HepG2 (cell line): ENCODE results near the gene RMI2. TPM values are rescaled to one million over a fixed set of nuclear protein-coding genes. Genes with fewer than 3 reads are reported as not detected.
A peak's percentile ranks its signal among the peaks of the same experiment; 100 is the strongest.

Source experiments
- ATAC-seq: fragments of 200-7000 bp; cut with Tn5 transposase; 3 replicates; pipeline ENCODE4 v1.9.1; 2020; ENCODE audit warnings: mild to moderate bottlenecking, moderate library complexity
- BruUV-seq: library from RNA; stranded (reverse); fragments of 400-500 nt; replicated peaks from 2 replicates; lab custom pipeline; 2021; lab: Mats Ljungman, UMichigan
- CTCF ChIA-PET: fragments of 300-600 bp; formaldehyde crosslinking; extraction: SDS; loops from one replicate; lab custom pipeline; 2021; ENCODE audit warnings: low total read pairs, inconsistent platforms, low intra/inter-chr PET ratio; lab: Yijun Ruan, JAX
- POLR2A ChIA-PET: fragments of 350-600 bp; sonication (Branson Sonifier 250); formaldehyde crosslinking; loops from one replicate; lab custom pipeline; 2020; ENCODE audit warnings: antibody characterized with exemption, inconsistent platforms; lab: Yijun Ruan, JAX
- DNase-seq: peaks from one replicate; pipeline ENCODE4 v3.0.0-alpha.2; 2015; ENCODE audit warnings: low spot score
- FAIRE-seq: peaks from 3 replicates; lab custom pipeline; 2011; peaks lifted over from hg19 to GRCh38; lab: Jason Lieb, UNC
- H2AFZ ChIP-seq: one replicate; pipeline ENCODE4 v1.6.1; 2011; ENCODE audit warnings: low read length, inconsistent platforms
- H3K27ac ChIP-seq: fragments of 300-600 bp; 3 replicates; pipeline ENCODE4 v1.8.0; 2011; ENCODE audit warnings: mixed run types, mild to moderate bottlenecking, mixed read lengths, low read length, inconsistent platforms; ENCODE audit not compliant: insufficient read depth; ENCODE audit errors: extremely low read length
- H3K27me3 ChIP-seq, 2 experiments: fragments of 200-600 bp in 1 of 2; 2 replicates in 1 of 2; 3 replicates in 1 of 2; pipeline versions ENCODE4 v1.6.0 to v1.8.0; 2011; ENCODE audit warnings: low read length in 2 of 2, mild to moderate bottlenecking in 2 of 2, moderate library complexity in 2 of 2, inconsistent platforms in 1 of 2; ENCODE audit not compliant: insufficient read depth in 2 of 2, control insufficient read depth in 1 of 2
- H3K36me3 ChIP-seq, 2 experiments: fragments of 200-600 bp in 1 of 2; replicated peaks in 1 of 2; 2 replicates in 1 of 2; 3 replicates in 1 of 2; pipeline versions ENCODE4 v1.5.1 to v1.8.0; 2011; ENCODE audit warnings: low read length in 2 of 2, inconsistent platforms in 1 of 2; ENCODE audit not compliant: insufficient read depth in 2 of 2, control insufficient read depth in 1 of 2
- H3K4me1 ChIP-seq: 2 replicates; pipeline ENCODE4 v1.5.1; 2012; ENCODE audit warnings: low read length, inconsistent platforms; ENCODE audit not compliant: insufficient read depth
- H3K4me2 ChIP-seq: 2 replicates; pipeline ENCODE4 v1.6.0; 2011; ENCODE audit warnings: low read depth, low read length, inconsistent platforms
- H3K4me3 ChIP-seq, 3 experiments: fragments of 200-600 bp in 1 of 3; sonication (generic), shearing (Covaris generic) in 1 of 3; replicated peaks in 1 of 3; 2 replicates each; pipeline ENCODE4 v1.5.1; 2011 to 2016; ENCODE audit warnings: low read length in 3 of 3, inconsistent platforms in 2 of 3, low read depth in 2 of 3, mild to moderate bottlenecking in 2 of 3, control low read depth in 1 of 3, mixed read lengths in 1 of 3; ENCODE audit not compliant: insufficient read depth in 1 of 3
- H3K79me2 ChIP-seq: one replicate; pipeline ENCODE4 v1.6.1; 2011; ENCODE audit warnings: low read length, inconsistent platforms; ENCODE audit not compliant: insufficient read depth
- H3K9ac ChIP-seq: 2 replicates; pipeline ENCODE4 v1.6.0; 2011; ENCODE audit warnings: mild to moderate bottlenecking, low read depth, low read length, inconsistent platforms; ENCODE audit not compliant: insufficient read depth
- H3K9me3 ChIP-seq: 2 replicates; pipeline ENCODE4 v1.5.1; 2012; ENCODE audit warnings: mild to moderate bottlenecking, low read length
- H4K20me1 ChIP-seq: 2 replicates; pipeline ENCODE4 v1.6.0; 2011; ENCODE audit warnings: inconsistent platforms, mild to moderate bottlenecking, low read length, moderate library complexity; ENCODE audit not compliant: insufficient read depth
- BCLAF1 ChIP-seq: fragments of 450-650 bp; IDR thresholded peaks from 2 replicates; pipeline ENCODE4 v1.6.1; 2017; ENCODE audit warnings: mild to moderate bottlenecking
- CEBPB ChIP-seq: IDR thresholded peaks from 2 replicates; pipeline ENCODE4 v1.6.1; 2011; ENCODE audit warnings: low read depth, low read length, improper control_type of control experiment, borderline replicate concordance
- EZH2 ChIP-seq: conservative IDR thresholded peaks from 2 replicates; pipeline ENCODE4 v1.6.1; 2012; ENCODE audit warnings: mild to moderate bottlenecking, low read depth, low read length, moderate library complexity
- HMGXB3 ChIP-seq: sonication (generic); formaldehyde crosslinking; IDR thresholded peaks from 2 replicates; pipeline ENCODE4 v1.4.0; 2020; ENCODE audit warnings: missing genetic modification reagents, borderline replicate concordance
- HNF4G ChIP-seq, 2 experiments: sonication (generic) in 1 of 2; formaldehyde crosslinking in 1 of 2; IDR thresholded peaks; 2 replicates each; pipeline versions ENCODE4 v1.4.0 to v1.6.1; 2011 to 2020; ENCODE audit warnings: borderline replicate concordance in 2 of 2, low read depth in 2 of 2, mild to moderate bottlenecking in 2 of 2, low read length in 1 of 2, missing genetic modification reagents in 1 of 2, moderate library complexity in 1 of 2
- KAT2B ChIP-seq: fragments of 150-350 bp; IDR thresholded peaks from 2 replicates; pipeline ENCODE4 v1.6.1; 2014; ENCODE audit warnings: low read depth, low read length, borderline replicate concordance
- LCORL ChIP-seq, 2 experiments: fragments of 450-650 bp in 1 of 2; sonication (generic) in 1 of 2; formaldehyde crosslinking in 1 of 2; IDR thresholded peaks; 2 replicates each; pipeline versions ENCODE4 v1.5.0 to v1.6.1; 2017 to 2020; ENCODE audit warnings: antibody characterized with exemption in 1 of 2, missing genetic modification reagents in 1 of 2
- NFATC3 ChIP-seq: sonication (generic); formaldehyde crosslinking; IDR thresholded peaks from 2 replicates; pipeline ENCODE4 v1.5.1; 2020; ENCODE audit warnings: mild to moderate bottlenecking, missing genetic modification reagents
- THAP7 ChIP-seq: sonication (generic); formaldehyde crosslinking; IDR thresholded peaks from 2 replicates; pipeline ENCODE4 v1.8.1; 2023; ENCODE audit warnings: mild to moderate bottlenecking, missing genetic modification reagents
- ZBTB10 ChIP-seq: sonication (generic); formaldehyde crosslinking; IDR thresholded peaks from 2 replicates; pipeline ENCODE4 v1.4.0; 2020; ENCODE audit warnings: missing genetic modification reagents, borderline replicate concordance
- ZFP36L2 ChIP-seq: sonication (generic); formaldehyde crosslinking; IDR thresholded peaks from 2 replicates; pipeline ENCODE4 v1.4.0; 2020; ENCODE audit warnings: missing genetic modification reagents
- ZNF720 ChIP-seq: sonication (generic); formaldehyde crosslinking; IDR thresholded peaks from 2 replicates; pipeline ENCODE4 v1.4.0; 2020; ENCODE audit warnings: missing genetic modification reagents
- ZNF839 ChIP-seq: sonication (generic); formaldehyde crosslinking; IDR thresholded peaks from 2 replicates; pipeline ENCODE4 v1.4.0; 2020; ENCODE audit warnings: missing genetic modification reagents, mild to moderate bottlenecking, borderline replicate concordance
- WGBS: methylation state at CpG from one replicate; pipeline ENCODE4 v1.1.6; 2017; ENCODE audit warnings: low lambda C conversion rate; 5-methylcytosine and 5-hydroxymethylcytosine counted together
- in situ Hi-C: cut with HindIII; loops from 2 replicates; pipeline ENCODE4 v1.10.0; 2017; ENCODE audit warnings: low pct_unique_long_range_greater_than_20kb; ENCODE audit not compliant: extremely low pct_ligation_motif_present
- intact Hi-C: fragments of 100-400 bp; cut with micrococcal nuclease; formaldehyde crosslinking; loops from one replicate; pipeline ENCODE4 v1.10.0; 2022; ENCODE audit not compliant: unreplicated experiment
- polyA plus RNA-seq, 8 experiments: library from polyadenylated mRNA; depleted of rRNA in 3 of 8; stranded (reverse) in 7 of 8; unstranded in 1 of 8; fragments of >200 nt; fragmentation: Illumina TruSeq in 4 of 8; extraction: Trizol in 4 of 8; gene quantifications; 2 replicates each; pipeline versions ENCODE4 v1.2.1 to v1.2.3, GENCODE V29; 2011 to 2016; ENCODE audit warnings: low read depth in 4 of 8, missing spikeins in 1 of 8, mixed read lengths in 1 of 8; ENCODE audit not compliant: insufficient read depth in 1 of 8
- total RNA-seq, 5 experiments: library from RNA; depleted of rRNA; stranded (reverse); fragments of >200 nt; fragmentation: Illumina TruSeq; extraction: Trizol; gene quantifications; 2 replicates each; pipeline ENCODE4 v1.2.3, GENCODE V29; 2016; ENCODE audit warnings: low read depth in 1 of 5

The RMI2 gene
- total and polyA plus RNA-seq, 2 of the 13 experiments (the other 11 are each of a cell fraction or from before 2014, with no cell fraction given), result 24.5 to 55.7 TPM

GRCh38 chr16:11374255-11374654, 29.0 kb downstream of the RMI2 start:
- 55% methylated on average over 4 of the region's 4 CpGs for WGBS
- peak; percentile 18 for FAIRE-seq
- intact Hi-C loops, result loop anchor here (5.0 kb wide), 1 partner anchor 117 kb away; the partner anchor contains the start of gene SOCS1
- no peak for TF ChIP-seq ZNF720
- no peak for TF ChIP-seq HMGXB3
- no peak for TF ChIP-seq ZFP36L2 (CRISPR knock-in tag)
- no peak for TF ChIP-seq HNF4G (IDR thresholded peaks at IDR 0.05; ENCODE audit: borderline replicate concordance, low read depth, low read length)
- TF ChIP-seq HNF4G (CRISPR knock-in tag; IDR thresholded peaks at IDR 0.05; ENCODE audit: borderline replicate concordance, low read depth), result no peak
- TF ChIP-seq BCLAF1, result no peak
- no peak for TF ChIP-seq THAP7 (CRISPR knock-in tag)
- TF ChIP-seq LCORL (IDR thresholded peaks at IDR 0.05), result no peak
- no peak for TF ChIP-seq LCORL (CRISPR knock-in tag; IDR thresholded peaks at IDR 0.05)
- no peak for TF ChIP-seq NFATC3 (CRISPR knock-in tag)
- no peak for TF ChIP-seq KAT2B
- TF ChIP-seq EZH2, result no peak
- no peak for TF ChIP-seq ZNF839 (CRISPR knock-in tag)
- no peak for TF ChIP-seq CEBPB
- TF ChIP-seq ZBTB10, result no peak

More at GRCh38 chr16:11374255-11374654, 29.0 kb downstream of the RMI2 start:
- Histone ChIP-seq H3K36me3 (no peaks in the 10 kb centered on the region), H3K9me3 (no peaks in the 10 kb centered on the region), H3K79me2 (no peaks in the 10 kb centered on the region), H3K4me3 (no peak overlapping the region), H3K4me1 (peaks cover 46% of the 10 kb centered on the region), H3K9ac (no peak overlapping the region), H3K27me3 (no peaks in the 10 kb centered on the region), H2AFZ (no peak overlapping the region), H3K4me2 (no peak overlapping the region), H3K27ac (no peak overlapping the region), H4K20me1 (no peaks in the 10 kb centered on the region)
- ChIA-PET CTCF (no interaction called here), POLR2A (interaction anchor here (1.2 to 4.8 kb wide), 4 partner anchors 14 to 119 kb away, joined by 3 to 77 read pairs (median 18); partner anchors contain the start of gene SOCS1)
- in situ Hi-C loops, result no loop called here
- DNase-seq (no peak), ATAC-seq (no peak)
- BruUV-seq, result no TSS peak
